GM12878 (cell line): ENCODE measurements around the gene MYL6B. TPM values are rescaled to one million over a fixed set of nuclear protein-coding genes. Genes with fewer than 3 reads are reported as not detected.

ENCODE experiments used
- ATAC-seq: fragments of 200-7000 bp; cut with Tn5 transposase; 3 replicates; pipeline ENCODE4 v1.9.1; 2020; ENCODE audit warnings: mild to moderate bottlenecking, moderate library complexity
- BruUV-seq: library from RNA; stranded (reverse); fragments of 400-500 nt; replicated peaks from 2 replicates; lab custom pipeline; 2021; lab: Mats Ljungman, UMichigan
- CTCF ChIA-PET: fragments of 300-600 bp; sonication (Branson Sonifier 250); formaldehyde crosslinking; extraction: SDS; loops from one replicate; lab custom pipeline; 2021; ENCODE audit warnings: inconsistent platforms; lab: Yijun Ruan, JAX
- POLR2A ChIA-PET: fragments of 350-600 bp; formaldehyde crosslinking; extraction: SDS; loops from one replicate; lab custom pipeline; 2021; ENCODE audit warnings: inconsistent platforms; lab: Charles Lee
- RAD21 ChIA-PET: fragments of 300-600 bp; sonication (Branson Sonifier 250); formaldehyde crosslinking; loops from one replicate; lab custom pipeline; 2023; ENCODE audit warnings: antibody characterized with exemption; ENCODE audit not compliant: unreplicated experiment; lab: Charles Lee
- SMC1A ChIA-PET: fragments of 300-600 bp; sonication (Branson Sonifier 250); formaldehyde crosslinking; loops from one replicate; lab custom pipeline; 2023; ENCODE audit not compliant: unreplicated experiment, uncharacterized antibody; lab: Charles Lee
- DNase-seq: peaks from one replicate; pipeline ENCODE4 v3.0.0-alpha.2; 2011; ENCODE audit warnings: low read depth, low spot score
- FAIRE-seq: peaks from 3 replicates; lab custom pipeline; 2011; peaks lifted over from hg19 to GRCh38; lab: Jason Lieb, UNC
- H2AFZ ChIP-seq: 2 replicates; pipeline ENCODE4 v1.6.0; 2011; ENCODE audit warnings: low read depth, low read length, control low read depth; ENCODE audit not compliant: control insufficient read depth
- H3K27ac ChIP-seq: 2 replicates; pipeline ENCODE4 v1.5.1; 2011; ENCODE audit warnings: control low read depth; ENCODE audit not compliant: control insufficient read depth, insufficient read depth
- H3K27me3 ChIP-seq, 2 experiments: replicated peaks in 1 of 2; 2 replicates each; pipeline versions ENCODE4 v1.6.0 to v1.6.1; 2011; ENCODE audit warnings: low read length in 1 of 2; ENCODE audit not compliant: control insufficient read depth in 2 of 2, insufficient read depth in 2 of 2
- H3K36me3 ChIP-seq, 2 experiments: 2 replicates each; pipeline ENCODE4 v1.5.1; 2011; ENCODE audit warnings: low read length in 1 of 2; ENCODE audit not compliant: control insufficient read depth in 2 of 2, insufficient read depth in 2 of 2
- H3K4me1 ChIP-seq: 2 replicates; pipeline ENCODE4 v1.6.1; 2011; ENCODE audit warnings: mild to moderate bottlenecking, low read length, moderate library complexity, mixed read lengths; ENCODE audit not compliant: control insufficient read depth, insufficient read depth
- H3K4me2 ChIP-seq: 2 replicates; pipeline ENCODE4 v1.6.0; 2011; ENCODE audit warnings: control low read depth; ENCODE audit not compliant: control insufficient read depth, insufficient read depth
- H3K4me3 ChIP-seq: fragments of 200-600 bp; sonication (generic); 2 replicates; pipeline ENCODE4 v1.5.1; 2016
- H3K79me2 ChIP-seq: 2 replicates; pipeline ENCODE4 v1.6.0; 2011; ENCODE audit warnings: low read length; ENCODE audit not compliant: control insufficient read depth, insufficient read depth
- H3K9ac ChIP-seq: 2 replicates; pipeline ENCODE4 v1.8.0; 2011; ENCODE audit warnings: low read length, control low read depth, mixed read lengths; ENCODE audit not compliant: control insufficient read depth, insufficient read depth
- H3K9me3 ChIP-seq: replicated peaks from 3 replicates; pipeline ENCODE4 v1.5.1; 2011; ENCODE audit warnings: mild to moderate bottlenecking, low read length; ENCODE audit not compliant: control insufficient read depth, insufficient read depth
- H4K20me1 ChIP-seq: 2 replicates; pipeline ENCODE4 v1.6.0; 2011; ENCODE audit not compliant: control insufficient read depth, insufficient read depth
- CREM ChIP-seq: IDR thresholded peaks from 2 replicates; pipeline ENCODE4 v1.6.1; 2014; ENCODE audit warnings: antibody characterized with exemption, low read depth
- GATAD2B ChIP-seq: fragments of 450-650 bp; conservative IDR thresholded peaks from 2 replicates; pipeline ENCODE4 v1.6.1; 2017; ENCODE audit warnings: low read depth, mild to moderate bottlenecking, moderate library complexity
- HDAC2 ChIP-seq: fragments of 200-600 bp; sonication (generic); IDR thresholded peaks from 2 replicates; pipeline ENCODE4 v1.6.1; 2017
- HDGF ChIP-seq: fragments of 450-650 bp; IDR thresholded peaks from 2 replicates; pipeline ENCODE4 v1.6.1; 2016; ENCODE audit warnings: antibody characterized with exemption
- IKZF2 ChIP-seq, 2 experiments: fragments of 450-650 bp; IDR thresholded peaks; 2 replicates each; pipeline ENCODE4 v1.6.1; 2017; ENCODE audit warnings: mild to moderate bottlenecking in 2 of 2, moderate library complexity in 2 of 2
- NBN ChIP-seq: fragments of 450-650 bp; IDR thresholded peaks from 2 replicates; pipeline ENCODE4 v1.6.1; 2016
- NFIC ChIP-seq: IDR thresholded peaks from 2 replicates; pipeline ENCODE4 v1.6.1; 2012; ENCODE audit warnings: low read depth, mild to moderate bottlenecking, inconsistent platforms, low read length, moderate library complexity
- NFXL1 ChIP-seq: fragments of 450-650 bp; IDR thresholded peaks from 2 replicates; pipeline ENCODE4 v1.6.1; 2017; ENCODE audit warnings: antibody characterized with exemption, mild to moderate bottlenecking, borderline replicate concordance
- POLR2AphosphoS5 ChIP-seq: IDR thresholded peaks from 2 replicates; pipeline ENCODE4 v1.6.1; 2011; ENCODE audit warnings: mild to moderate bottlenecking, low read length, inconsistent platforms
- RAD21 ChIP-seq: IDR thresholded peaks from 2 replicates; pipeline ENCODE4 v1.6.1; 2011; ENCODE audit warnings: mild to moderate bottlenecking, low read depth, low read length, moderate library complexity; ENCODE audit not compliant: insufficient read depth
- RB1 ChIP-seq: fragments of 450-650 bp; formaldehyde crosslinking; IDR thresholded peaks from 2 replicates; pipeline ENCODE4 v1.6.1; 2017; ENCODE audit warnings: mild to moderate bottlenecking, borderline replicate concordance
- SMC3 ChIP-seq: IDR thresholded peaks from 2 replicates; pipeline ENCODE4 v1.6.1; 2011; ENCODE audit warnings: low read length, improper control_type of control experiment, borderline replicate concordance
- SREBF1 ChIP-seq: IDR thresholded peaks from 2 replicates; pipeline ENCODE4 v1.6.1; 2012; ENCODE audit warnings: mild to moderate bottlenecking, low read length
- YY1 ChIP-seq: IDR thresholded peaks from 2 replicates; pipeline ENCODE4 v1.6.1; 2011; ENCODE audit warnings: low read depth, mild to moderate bottlenecking, low read length
- WGBS: methylation state at CpG from one replicate; pipeline ENCODE4 v1.1.6; 2016; ENCODE audit warnings: low lambda C conversion rate; ENCODE audit not compliant: insufficient replicate concordance, insufficient coverage; ENCODE audit errors: missing lambda C conversion rate; 5-methylcytosine and 5-hydroxymethylcytosine counted together
- in situ Hi-C: fragments of 300-500 bp; cut with MboI; formaldehyde crosslinking; loops from 9 replicates; pipeline ENCODE4 v1.14.3; 2018; ENCODE audit warnings: mixed read lengths
- intact Hi-C: fragments of 100-400 bp; cut with micrococcal nuclease; formaldehyde crosslinking; loops from one replicate; pipeline ENCODE4 v1.14.2; 2022; ENCODE audit not compliant: unreplicated experiment
- polyA plus RNA-seq, 11 experiments: library from polyadenylated mRNA; depleted of rRNA in 4 of 11; unstranded in 6 of 11; stranded (reverse) in 5 of 11; fragments of >200 nt; fragmentation: Nextera tagmentation in 4 of 11; fragmentation: Illumina TruSeq in 1 of 11; extraction: Ambion mirVana in 4 of 11; extraction: Trizol in 1 of 11; gene quantifications; 1 replicate in 1 of 11; 2 replicates in 10 of 11; pipeline versions ENCODE4 v1.2.1 to v1.2.3, GENCODE V29; 2011 to 2016; ENCODE audit warnings: inconsistent platforms in 2 of 11, missing spikeins in 2 of 11, low read depth in 1 of 11
- total RNA-seq, 4 experiments: library from RNA; depleted of rRNA in 3 of 4; stranded (reverse); fragments of >200 nt in 3 of 4; fragmentation: Illumina TruSeq in 1 of 4; extraction: Trizol in 1 of 4; gene quantifications; 2 replicates each; pipeline versions ENCODE4 v1.2.1 to v1.2.3, GENCODE V29; 2013 to 2021
- TF ChIP-seq, protein P1 (sequence below): fragments of 450-650 bp; IDR thresholded peaks from 2 replicates; pipeline ENCODE4 v1.6.1; 2017; ENCODE audit warnings: low read depth, mild to moderate bottlenecking, moderate library complexity
- TF ChIP-seq, protein P2 (sequence below): fragments of 450-650 bp; IDR thresholded peaks from 2 replicates; pipeline ENCODE4 v1.6.1; 2017; ENCODE audit warnings: mild to moderate bottlenecking, low read depth, inconsistent platforms; ENCODE audit not compliant: poor library complexity, severe bottlenecking
- TF ChIP-seq, protein P3 (sequence below): fragments of 450-650 bp; IDR thresholded peaks from 2 replicates; pipeline ENCODE4 v1.6.1; 2016; ENCODE audit warnings: mild to moderate bottlenecking

MYL6B gene
- total and polyA plus RNA-seq, 10 of the 15 experiments (the other 5 are each of a cell fraction or from before 2014, with no cell fraction given): 75.5 to 153 (median 114) TPM

DNA sequence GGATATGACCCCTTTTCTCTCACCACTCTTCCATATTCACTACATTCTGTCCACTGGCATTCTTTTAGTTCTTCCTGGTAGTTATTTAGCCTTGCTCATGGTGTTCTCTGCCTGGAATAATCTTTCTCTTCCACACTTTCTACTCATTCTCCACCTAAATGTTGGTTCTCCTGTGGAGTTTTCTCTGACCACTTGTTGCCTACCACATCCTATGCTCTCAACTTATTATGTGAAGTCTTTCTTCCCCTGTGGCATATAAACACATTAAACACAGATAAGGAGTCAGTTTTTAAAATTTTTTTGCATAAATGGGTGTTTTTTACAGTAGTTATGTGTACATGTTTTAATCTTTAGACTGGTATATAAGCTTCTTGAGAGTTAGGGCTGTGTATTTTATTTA, 40.2 kb downstream of the MYL6B start (continued):
- TF ChIP-seq CREM (no peak), NFIC (no peak), RB1 (no peak), SREBF1 (no peak), NFXL1 (no peak)

DNA sequence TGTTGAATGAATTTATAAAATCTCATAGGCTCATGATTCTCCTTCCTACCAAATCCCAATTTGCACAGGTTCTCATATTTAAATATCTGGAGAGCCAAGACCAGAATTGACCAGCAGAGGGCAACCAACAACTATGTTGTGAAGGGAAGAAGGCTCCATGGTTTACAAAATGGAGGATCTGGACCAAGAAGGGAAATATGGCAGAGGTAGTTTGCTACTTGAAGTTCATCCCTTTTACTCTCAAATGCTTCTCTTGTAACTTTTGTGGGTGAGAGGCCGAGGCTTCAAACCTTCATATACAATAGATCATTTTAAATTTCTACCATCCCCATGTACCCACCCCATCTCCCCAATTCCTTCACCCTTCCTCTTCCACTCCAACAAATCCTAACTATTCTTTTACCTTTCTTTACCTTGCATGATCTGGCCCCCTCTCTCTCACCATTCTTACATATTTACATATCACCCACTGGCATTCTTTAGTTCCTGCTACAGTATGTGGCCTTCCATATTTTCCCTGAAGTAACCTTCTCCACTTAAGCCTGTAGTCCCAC, 40.7 kb downstream of the MYL6B start:
- in situ Hi-C loops: loop anchor here (5.0 kb wide), 1 partner anchor 274 kb away; the partner anchor contains the start of gene SPRYD4
- Histone ChIP-seq H3K4me3 (no peak overlapping the region), H3K27ac (0 out of 2 replicates have a peak overlapping the region, but pooled peaks have one; percentile 11), H2AFZ (peak overlapping the region; percentile 94), H3K27me3 (no peaks in the 10 kb centered on the region), H3K9me3 (no peaks in the 10 kb centered on the region), H4K20me1 (no peaks in the 10 kb centered on the region), H3K9ac (no peak overlapping the region), H3K79me2 (peaks cover 11% of the 10 kb centered on the region), H3K36me3 (no peaks in the 10 kb centered on the region), H3K4me1 (no peaks in the 10 kb centered on the region), H3K4me2 (peak overlapping the region; percentile 64; the same call in 1 of the 2 replicates)
- BruUV-seq: TSS peak; percentile 67
- peak; percentile 58 for DNase-seq
- ATAC-seq: peak; percentile 36
- ChIA-PET SMC1A (interaction anchor here (1.0 to 6.2 kb wide), 6 partner anchors 14 to 303 kb away, joined by 3 to 68 read pairs (median 8); partner anchors contain the start of genes ESYT1 and RNF41), RAD21 (interaction anchor here (0.8 to 1.6 kb wide), 3 partner anchors 29 to 271 kb away, joined by 4 to 9 read pairs (median 4); partner anchors contain the start of genes ESYT1 and RNF41), POLR2A (interaction anchor here (0.5 to 7.7 kb wide), 3 partner anchors 29 to 286 kb away, joined by 3 to 68 read pairs (median 4); partner anchors contain the start of genes RNF41 and ZC3H10), CTCF (interaction anchor here (0.7 to 8.9 kb wide), 19 partner anchors 11 to 457 kb away, joined by 3 to 129 read pairs (median 5); partner anchors contain the start of genes ANKRD52, COQ10A, ESYT1 and RNF41)
- WGBS: 0% methylated on average over 1 of the region's 1 CpG
- FAIRE-seq: peak; percentile 80
- intact Hi-C loops: loop anchor here (1.0 to 10.0 kb wide), 6 partner anchors 31 to 402 kb away; partner anchors contain the start of genes CS and NABP2
- TF ChIP-seq, protein P1, sequence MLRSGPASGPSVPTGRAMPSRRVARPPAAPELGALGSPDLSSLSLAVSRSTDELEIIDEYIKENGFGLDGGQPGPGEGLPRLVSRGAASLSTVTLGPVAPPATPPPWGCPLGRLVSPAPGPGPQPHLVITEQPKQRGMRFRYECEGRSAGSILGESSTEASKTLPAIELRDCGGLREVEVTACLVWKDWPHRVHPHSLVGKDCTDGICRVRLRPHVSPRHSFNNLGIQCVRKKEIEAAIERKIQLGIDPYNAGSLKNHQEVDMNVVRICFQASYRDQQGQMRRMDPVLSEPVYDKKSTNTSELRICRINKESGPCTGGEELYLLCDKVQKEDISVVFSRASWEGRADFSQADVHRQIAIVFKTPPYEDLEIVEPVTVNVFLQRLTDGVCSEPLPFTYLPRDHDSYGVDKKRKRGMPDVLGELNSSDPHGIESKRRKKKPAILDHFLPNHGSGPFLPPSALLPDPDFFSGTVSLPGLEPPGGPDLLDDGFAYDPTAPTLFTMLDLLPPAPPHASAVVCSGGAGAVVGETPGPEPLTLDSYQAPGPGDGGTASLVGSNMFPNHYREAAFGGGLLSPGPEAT: peak; percentile 78
- peak; percentile 10 to 29; a peak in 1 of 4 replicates for TF ChIP-seq IKZF2 (IDR thresholded peaks at IDR 0.05)
- TF ChIP-seq YY1: peak; percentile 96
- TF ChIP-seq RAD21: peak; percentile 96
- TF ChIP-seq, protein P2, sequence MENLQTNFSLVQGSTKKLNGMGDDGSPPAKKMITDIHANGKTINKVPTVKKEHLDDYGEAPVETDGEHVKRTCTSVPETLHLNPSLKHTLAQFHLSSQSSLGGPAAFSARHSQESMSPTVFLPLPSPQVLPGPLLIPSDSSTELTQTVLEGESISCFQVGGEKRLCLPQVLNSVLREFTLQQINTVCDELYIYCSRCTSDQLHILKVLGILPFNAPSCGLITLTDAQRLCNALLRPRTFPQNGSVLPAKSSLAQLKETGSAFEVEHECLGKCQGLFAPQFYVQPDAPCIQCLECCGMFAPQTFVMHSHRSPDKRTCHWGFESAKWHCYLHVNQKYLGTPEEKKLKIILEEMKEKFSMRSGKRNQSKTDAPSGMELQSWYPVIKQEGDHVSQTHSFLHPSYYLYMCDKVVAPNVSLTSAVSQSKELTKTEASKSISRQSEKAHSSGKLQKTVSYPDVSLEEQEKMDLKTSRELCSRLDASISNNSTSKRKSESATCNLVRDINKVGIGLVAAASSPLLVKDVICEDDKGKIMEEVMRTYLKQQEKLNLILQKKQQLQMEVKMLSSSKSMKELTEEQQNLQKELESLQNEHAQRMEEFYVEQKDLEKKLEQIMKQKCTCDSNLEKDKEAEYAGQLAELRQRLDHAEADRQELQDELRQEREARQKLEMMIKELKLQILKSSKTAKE: peak; percentile 38
- peak; percentile 77 for TF ChIP-seq SMC3
- TF ChIP-seq, protein P3, sequence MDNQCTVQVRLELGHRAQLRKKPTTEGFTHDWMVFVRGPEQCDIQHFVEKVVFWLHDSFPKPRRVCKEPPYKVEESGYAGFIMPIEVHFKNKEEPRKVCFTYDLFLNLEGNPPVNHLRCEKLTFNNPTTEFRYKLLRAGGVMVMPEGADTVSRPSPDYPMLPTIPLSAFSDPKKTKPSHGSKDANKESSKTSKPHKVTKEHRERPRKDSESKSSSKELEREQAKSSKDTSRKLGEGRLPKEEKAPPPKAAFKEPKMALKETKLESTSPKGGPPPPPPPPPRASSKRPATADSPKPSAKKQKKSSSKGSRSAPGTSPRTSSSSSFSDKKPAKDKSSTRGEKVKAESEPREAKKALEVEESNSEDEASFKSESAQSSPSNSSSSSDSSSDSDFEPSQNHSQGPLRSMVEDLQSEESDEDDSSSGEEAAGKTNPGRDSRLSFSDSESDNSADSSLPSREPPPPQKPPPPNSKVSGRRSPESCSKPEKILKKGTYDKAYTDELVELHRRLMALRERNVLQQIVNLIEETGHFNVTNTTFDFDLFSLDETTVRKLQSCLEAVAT: 0 out of 2 replicates have a peak, but pooled peaks have one; percentile 23
- peak; percentile 46; the same call in 1 of the 2 replicates for TF ChIP-seq POLR2AphosphoS5
- TF ChIP-seq HDAC2: no peak
- peak; percentile 79; the same call in 1 of the 2 replicates for TF ChIP-seq HDGF
- TF ChIP-seq GATAD2B: no peak
- peak; percentile 41; the same call in 1 of the 2 replicates for TF ChIP-seq NBN
